Measurements from ENCODE around the gene GALNT9.
"Not testable (repeated sequence)": the region's sequence is repeated elsewhere in the genome, so short reads cannot be mapped to it uniquely, and the experiment has no call there.

GALNT9 gene

GRCh38 chr12:132263451-132264049, 65.8 kb downstream of the GALNT9 start:
- no peak for DNase-seq

- no peak for DNase-seq
These were observed 66.4 kb downstream of the GALNT9 start for GRCh38 chr12:132263061-132263360.

DNA sequence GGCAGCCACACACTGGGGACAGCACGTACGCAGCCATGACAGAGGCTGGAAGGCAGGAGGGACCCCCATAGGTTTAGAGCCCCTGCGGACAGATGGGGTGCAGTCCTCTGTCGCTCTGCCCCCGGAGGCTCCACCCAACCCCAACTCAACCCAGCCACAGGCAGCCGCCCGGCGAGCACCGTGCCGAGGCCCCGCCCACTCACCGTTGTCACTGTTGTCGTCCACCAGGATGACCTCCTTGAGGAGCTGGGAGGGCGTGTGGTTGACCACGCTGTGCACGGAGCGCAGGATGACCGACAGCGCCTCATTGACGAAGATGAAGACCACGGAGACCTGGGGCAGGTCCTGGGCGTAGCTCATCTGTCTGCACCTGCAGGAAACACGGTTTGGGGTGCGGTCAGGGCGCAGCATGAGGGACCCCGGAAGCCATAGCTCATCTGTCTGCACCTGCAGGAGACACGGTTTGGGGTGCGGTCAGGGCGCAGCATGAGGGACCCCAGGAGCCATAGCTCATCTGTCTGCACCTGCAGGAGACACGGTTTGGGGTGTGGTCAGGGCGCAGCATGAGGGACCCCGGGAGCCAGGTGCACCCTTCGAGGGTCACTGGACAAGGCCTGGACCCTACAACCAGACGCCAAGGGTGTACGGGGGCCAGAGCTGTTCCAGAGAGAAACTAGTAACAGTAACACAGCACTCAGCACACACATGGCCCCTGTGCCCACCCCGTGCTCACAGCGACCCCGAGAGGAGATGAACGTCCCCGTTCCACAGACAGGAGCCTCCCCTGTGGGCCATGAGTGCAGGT, 66.9 kb downstream of the GALNT9 start:
- no peak for DNase-seq

- DNase-seq = no peak
These were observed 67.9 kb downstream of the GALNT9 start for GRCh38 chr12:132261328-132262138.

DNA sequence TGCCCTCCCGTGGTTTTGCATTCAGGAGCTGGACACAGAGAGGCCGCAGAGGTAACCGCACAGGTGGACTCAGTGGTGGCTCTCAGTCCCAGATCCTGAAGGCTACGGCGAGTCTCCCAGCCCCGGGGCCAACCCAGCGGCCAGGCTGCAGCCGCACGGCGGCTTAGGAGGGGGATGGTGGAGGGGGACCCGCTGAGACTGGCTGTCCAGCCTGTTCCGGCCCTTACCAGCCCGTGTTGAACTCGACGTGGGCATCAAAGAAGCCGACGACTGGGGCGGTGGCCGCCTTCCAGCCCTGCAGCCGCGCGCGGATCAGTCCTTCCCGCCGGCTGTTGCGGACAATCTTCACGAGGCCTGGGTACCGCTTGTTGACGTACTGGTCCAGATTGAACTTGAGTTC, 68.7 kb downstream of the GALNT9 start:
- DNase-seq = no peak

GRCh38 chr12:132259872-132260695, 69.3 kb downstream of the GALNT9 start:
- no peak for DNase-seq

DNA sequence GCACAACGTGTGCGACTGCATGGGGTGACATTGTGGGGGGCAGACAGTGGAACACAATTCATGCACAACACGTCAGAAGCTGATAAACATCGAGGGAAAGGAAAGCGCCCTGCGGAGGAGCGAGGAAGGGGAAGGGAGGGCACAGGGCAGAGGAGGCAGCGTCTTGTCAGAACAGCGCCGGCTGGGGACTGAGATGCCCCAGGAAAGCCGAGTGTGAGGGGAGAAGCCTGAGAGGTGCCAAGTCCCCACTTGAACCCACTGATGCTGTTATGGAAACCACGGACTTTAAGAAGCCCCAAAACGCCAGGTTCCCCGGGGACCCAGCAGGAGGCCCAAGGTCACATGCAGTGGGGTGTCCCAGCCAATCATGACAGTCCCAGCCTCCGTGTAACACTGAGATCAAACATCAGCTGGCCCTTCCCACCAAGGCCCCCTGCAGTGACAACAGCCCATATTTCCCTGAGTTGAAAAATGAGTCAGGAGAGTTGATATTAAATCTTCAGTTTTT, 70.0 kb downstream of the GALNT9 start:
- no peak for DNase-seq

GRCh38 chr12:132258543-132258942, 70.8 kb downstream of the GALNT9 start:
- no peak for DNase-seq

GRCh38 chr12:132257955-132258490, 71.4 kb downstream of the GALNT9 start:
- no peak for DNase-seq

- DNase-seq = no peak
These were observed 72.0 kb downstream of the GALNT9 start for GRCh38 chr12:132257206-132257954.

GRCh38 chr12:132256646-132257045, 72.7 kb downstream of the GALNT9 start:
- DNase-seq = no peak

- DNase-seq = no peak
These were observed 73.7 kb downstream of the GALNT9 start for GRCh38 chr12:132255642-132256041.

DNA sequence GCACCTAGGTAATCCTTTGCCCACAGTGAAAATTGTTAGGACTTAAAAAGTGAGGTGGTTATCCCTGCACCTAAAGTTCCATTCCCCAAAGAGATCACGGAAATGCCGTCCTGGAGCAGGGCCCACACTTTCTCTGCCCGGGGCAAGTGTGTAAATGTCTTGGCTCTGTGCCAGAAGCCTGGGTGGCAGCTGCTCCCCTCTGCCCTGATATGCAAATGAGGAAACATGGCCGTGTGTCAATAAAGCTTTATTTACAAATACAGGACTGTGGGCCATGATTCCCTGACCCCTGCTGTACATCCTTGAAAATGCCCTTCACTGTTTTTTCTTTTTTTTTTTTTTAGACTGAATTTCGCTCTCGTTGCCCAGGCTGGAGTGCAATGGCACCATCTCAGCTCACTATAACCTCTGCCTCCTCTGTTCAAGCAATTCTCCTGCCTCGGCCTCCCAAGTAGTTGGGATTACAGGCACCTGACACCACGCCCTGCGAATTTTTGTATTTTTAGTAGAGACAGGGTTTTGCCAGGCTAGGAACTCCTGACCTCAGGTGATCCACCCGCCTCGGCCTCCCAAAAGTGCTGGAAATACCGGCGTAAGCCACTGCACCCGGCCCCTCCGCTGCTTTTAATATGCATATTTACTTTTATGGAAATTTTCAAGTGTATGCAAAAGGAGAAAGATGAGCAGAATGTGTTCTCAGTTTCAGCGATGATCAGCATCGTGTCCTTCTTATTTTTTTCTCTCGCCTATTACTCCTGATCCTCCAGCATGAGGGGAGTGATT, 75.5 kb downstream of the GALNT9 start:
- no peak for DNase-seq

DNA sequence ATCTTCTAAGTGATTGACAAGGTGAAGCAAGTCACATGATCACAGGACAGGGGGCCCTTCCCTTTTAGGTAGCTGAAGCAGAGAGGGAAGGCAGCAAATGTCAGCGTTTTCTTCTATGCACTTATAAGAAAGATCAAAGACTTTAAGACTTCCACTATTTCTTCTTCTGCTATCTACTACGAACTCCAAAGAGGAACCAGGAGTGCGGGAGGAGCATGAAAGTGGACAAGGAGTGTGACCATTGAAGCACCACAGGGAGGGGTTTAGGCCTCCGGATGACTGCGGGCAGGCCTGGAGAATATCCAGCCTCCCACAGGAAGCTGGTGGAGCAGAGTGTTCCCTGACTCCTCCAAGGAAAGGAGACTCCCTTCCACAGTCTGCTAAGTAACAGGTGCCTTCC, 76.4 kb downstream of the GALNT9 start:
- DNase-seq = not testable (repeated sequence)

DNA sequence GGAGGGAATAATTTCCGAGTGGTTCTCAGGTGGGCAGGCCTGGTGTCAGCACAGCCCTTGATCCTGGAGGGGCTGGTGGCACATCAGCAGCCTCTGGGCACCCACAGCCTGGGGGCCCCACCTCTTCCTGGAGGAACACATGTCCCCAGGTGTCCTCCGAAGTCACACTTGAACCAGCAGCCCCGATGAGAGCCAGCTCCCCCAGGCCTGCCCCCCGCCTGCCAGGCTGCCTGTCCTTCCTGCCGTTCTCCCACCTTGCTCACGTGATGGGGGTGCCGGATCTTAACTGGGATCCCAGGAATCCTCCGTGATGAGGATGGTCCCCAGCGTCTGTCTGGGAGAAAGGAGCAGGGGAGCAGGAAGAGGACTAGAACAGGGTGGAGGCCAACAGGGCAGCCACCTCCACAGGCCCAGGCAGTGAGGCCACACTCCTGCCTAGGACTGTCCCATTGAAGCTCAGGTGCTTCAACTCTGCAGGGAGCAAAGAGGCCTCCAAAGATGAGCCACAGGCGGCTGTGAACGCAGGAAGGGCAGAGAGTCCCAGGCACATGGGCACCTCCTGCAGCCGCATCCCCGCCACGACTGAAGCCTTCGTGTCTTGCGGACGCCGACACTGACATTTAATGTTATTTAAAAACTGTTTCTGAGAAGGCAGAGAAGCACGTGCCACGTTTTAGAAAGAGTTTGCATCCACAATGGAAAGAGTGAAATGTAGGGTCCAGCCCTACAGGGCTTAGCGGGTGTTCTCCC, 77.5 kb downstream of the GALNT9 start:
- no peak for DNase-seq

- DNase-seq = no peak
These were observed 78.1 kb downstream of the GALNT9 start for GRCh38 chr12:132251310-132251709.

GRCh38 chr12:132250707-132251106, 78.7 kb downstream of the GALNT9 start:
- no peak for DNase-seq

DNA sequence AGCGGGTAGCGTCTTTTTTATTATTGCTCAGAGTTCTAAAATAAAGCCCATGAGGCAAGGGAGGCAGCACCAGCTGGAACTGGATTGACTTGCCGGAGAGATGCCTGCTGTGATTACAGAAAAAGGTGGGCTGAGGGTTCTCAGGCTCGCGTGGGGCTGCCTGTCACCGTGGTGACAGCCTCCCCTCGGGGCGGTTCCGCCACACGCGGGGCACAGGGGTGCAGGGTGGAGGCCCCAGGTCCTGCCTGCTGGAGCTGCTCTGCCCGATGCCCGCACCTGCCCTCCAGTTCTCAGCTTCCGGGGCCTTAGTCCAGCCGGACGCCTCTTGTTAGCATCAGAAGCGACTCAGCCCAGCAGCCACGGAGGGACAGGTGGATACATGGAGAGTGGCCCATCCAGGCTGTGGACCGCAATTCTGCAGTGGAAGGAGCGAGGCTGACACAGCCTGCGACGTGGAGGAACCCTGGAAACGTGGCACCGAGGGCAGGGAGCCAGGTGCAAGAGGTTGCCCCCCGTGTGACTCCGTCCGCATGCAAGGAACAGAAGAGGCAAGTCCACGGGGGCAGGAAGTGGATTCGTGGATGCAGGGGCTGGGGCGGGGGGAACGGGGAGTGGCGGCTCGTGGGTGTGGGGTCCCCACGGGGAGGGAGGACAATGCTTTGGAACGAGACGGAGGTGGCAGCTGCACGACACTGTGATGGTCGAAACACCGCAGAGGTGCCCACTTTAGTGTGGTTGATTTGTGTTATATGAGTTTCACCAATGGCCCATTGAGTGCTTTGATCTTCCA, 79.5 kb downstream of the GALNT9 start:
- DNase-seq = no peak
